GM21825 (cell line): ENCODE results near the gene RABEP1.
"Not testable (repeated sequence)": the region's sequence is repeated elsewhere in the genome, so short reads cannot be mapped to it uniquely, and the experiment has no call there.

Experiments used
- ATAC-seq: cut with Tn5 transposase; IDR thresholded peaks from one replicate; pipeline ENCODE4 v1.9.1; 2021; ENCODE audit warnings: mild to moderate bottlenecking, moderate library complexity; ENCODE audit not compliant: unreplicated experiment

Gene RABEP1, protein sequence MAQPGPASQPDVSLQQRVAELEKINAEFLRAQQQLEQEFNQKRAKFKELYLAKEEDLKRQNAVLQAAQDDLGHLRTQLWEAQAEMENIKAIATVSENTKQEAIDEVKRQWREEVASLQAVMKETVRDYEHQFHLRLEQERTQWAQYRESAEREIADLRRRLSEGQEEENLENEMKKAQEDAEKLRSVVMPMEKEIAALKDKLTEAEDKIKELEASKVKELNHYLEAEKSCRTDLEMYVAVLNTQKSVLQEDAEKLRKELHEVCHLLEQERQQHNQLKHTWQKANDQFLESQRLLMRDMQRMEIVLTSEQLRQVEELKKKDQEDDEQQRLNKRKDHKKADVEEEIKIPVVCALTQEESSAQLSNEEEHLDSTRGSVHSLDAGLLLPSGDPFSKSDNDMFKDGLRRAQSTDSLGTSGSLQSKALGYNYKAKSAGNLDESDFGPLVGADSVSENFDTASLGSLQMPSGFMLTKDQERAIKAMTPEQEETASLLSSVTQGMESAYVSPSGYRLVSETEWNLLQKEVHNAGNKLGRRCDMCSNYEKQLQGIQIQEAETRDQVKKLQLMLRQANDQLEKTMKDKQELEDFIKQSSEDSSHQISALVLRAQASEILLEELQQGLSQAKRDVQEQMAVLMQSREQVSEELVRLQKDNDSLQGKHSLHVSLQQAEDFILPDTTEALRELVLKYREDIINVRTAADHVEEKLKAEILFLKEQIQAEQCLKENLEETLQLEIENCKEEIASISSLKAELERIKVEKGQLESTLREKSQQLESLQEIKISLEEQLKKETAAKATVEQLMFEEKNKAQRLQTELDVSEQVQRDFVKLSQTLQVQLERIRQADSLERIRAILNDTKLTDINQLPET

DNA sequence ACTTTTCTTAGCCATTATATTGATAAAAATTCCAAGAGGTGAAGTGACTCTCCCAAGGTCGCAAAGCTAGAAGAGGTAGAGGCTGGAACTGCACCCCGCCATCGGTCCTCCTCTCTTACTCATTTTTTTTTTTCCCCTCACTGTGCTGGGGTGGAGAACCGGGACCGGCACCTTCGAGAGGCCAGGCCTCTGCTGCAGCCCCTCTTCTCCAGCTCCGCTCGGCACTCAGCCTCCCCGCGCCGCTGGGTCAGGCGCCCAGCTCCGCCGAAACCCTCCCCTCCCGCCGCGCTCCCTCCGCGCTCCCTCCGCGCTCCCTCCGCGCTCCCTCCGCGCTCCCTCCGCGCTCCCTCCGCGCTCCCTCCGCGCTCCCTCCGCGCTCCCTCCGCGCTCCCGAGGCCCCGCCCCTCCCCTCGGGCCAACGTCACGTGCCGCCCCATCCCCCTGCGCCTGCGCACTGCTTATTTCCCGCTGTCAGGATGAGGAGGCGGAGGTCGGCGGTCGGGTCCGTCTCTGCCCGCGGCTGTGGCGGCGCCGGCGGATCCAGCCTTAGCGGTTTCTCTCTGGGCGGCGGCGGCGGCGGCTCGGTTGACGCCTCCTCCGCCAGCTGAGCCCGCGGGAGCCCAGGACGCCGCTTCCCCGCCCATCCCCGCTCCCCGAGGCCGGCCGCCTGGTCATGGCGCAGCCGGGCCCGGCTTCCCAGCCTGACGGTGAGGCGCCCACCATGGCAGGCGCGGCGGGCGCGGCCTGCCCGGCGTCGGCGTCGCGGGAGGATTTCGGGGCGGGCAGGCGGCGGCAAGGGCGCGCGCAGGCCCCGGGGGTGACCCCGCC lies at the start of gene RABEP1:
RABEP1 (plus strand) TSS at position 471 of the 828 bp plus-strand sequence; CDS start at position 674, 203 bp downstream.
- ATAC-seq = peak; percentile 71

DNA sequence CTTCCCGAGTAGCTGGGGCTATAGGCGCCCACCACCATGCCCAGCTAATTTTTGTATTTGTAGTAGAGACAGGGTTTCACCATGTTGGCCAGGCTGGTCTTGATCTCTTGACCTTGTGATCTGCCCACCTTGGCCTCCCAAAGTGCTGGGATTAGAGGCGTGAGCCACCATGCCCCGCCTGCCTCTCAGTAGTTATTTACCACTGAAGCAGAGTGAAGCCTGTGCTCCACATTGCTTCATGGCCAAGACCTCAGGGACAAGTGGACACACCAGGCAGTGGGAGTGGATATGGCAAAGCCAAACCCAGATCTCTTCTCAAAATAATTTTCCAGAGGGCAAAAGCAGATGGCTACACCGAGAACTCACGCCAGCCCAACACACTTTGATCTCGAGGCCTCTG lies 48.6 kb upstream of the RABEP1 start:
- ATAC-seq = not testable (repeated sequence)

- peak; percentile 50 for ATAC-seq
Measured at GRCh38 chr17:5234645-5235576, 47.2 kb upstream of the RABEP1 start, which contains the start of gene SCIMP. Gene SCIMP (minus strand): TSS chr17:5234860. CDS start chr17:5234755, 105 bp downstream.

DNA sequence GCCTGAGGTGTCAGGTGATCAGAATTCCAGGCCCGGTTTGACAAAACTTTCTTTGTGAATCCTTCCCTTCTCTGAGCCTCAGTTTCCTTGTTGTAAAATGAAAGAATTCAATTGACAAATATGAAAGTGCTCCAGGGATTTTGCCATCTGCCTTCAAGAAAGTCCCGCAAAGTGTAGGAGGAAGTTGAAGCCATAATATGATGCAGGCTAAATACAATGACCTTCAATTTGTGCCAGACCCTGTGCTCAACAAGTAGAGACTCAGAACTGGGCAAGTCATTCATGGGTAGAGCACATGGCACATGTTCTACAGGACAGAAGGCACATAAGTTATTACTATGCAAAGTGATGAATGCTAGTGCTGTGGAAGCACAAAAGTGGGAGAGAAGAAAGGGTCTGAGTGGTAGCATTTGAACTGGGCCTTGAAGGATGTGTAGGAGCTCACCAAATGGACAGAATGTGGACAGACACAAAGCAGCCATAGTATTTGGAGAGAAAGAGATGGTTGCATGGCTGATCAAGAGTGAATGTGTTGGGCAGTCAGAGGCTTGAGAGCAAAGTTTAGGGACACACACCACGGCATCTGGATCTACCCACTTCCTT lies 45.0 kb upstream of the RABEP1 start:
- ATAC-seq = no peak

GRCh38 chr17:5237541-5238016 lies 44.5 kb upstream of the RABEP1 start:
- no peak for ATAC-seq

DNA sequence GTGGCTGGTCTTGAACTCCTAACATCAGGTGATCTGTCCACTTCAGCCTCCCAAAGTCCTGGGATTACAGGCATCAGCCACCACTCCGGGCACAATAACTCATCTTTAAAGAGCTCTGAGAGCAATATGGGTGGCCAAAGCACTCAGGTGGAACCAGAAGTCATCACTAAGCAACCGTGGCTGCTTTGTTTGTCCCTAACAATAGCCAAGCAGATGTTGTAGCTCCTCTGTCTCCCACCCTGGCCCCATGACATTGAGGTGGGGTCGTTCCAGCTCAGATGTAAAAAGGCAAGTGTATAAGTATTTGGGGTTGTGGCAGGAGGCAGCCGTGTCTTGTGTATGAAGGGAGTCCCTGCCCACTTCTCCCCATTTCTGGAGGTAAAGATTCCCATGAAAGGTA lies 43.8 kb upstream of the RABEP1 start:
- ATAC-seq = no peak

DNA sequence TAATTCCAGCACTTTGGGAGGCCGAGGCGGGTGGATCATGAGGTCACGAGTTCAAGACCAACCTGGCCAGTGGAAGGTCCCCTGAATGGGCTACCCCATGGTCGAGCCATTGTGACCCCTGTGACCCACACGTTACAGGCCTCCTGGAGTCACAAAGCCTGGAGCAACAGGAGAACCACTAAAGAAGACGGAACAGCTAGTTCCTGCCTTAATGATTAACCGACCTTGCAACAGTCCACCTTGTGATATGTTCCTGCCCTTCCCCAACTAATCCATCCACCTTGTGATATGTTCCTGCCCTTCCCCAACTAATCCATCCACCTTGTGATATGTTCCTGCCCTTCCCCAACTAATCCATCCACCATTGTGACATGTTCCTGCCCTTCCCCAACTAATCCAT lies 42.3 kb upstream of the RABEP1 start:
- ATAC-seq = not testable (repeated sequence)

- peak; percentile 38 for ATAC-seq
Measured at GRCh38 chr17:5241861-5242671, 40.0 kb upstream of the RABEP1 start.

- ATAC-seq = no peak
Measured at GRCh38 chr17:5247621-5248020, 34.5 kb upstream of the RABEP1 start.

- no peak for ATAC-seq
Measured at GRCh38 chr17:5248821-5249479, 33.1 kb upstream of the RABEP1 start.

DNA sequence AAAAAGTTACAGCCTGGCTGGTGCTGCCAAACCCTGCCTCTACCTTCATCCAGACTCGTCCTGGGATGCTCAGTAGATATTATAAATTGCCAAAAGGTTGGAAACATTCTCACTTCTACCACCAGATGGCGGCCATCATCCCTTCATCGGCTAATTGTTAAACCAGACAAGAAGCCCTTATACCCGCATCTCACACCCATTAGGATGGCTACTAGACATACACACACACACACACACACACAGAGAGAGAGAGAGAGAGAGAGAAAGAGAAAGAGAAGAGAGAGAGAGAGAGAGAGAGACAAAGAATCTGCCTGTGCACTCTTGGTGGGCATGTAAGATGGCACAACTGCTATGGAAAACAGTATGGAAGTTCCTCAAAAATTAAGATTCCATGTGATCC lies 32.5 kb upstream of the RABEP1 start:
- no peak for ATAC-seq

- ATAC-seq = no peak
Measured at GRCh38 chr17:5254414-5254813, 27.7 kb upstream of the RABEP1 start.

DNA sequence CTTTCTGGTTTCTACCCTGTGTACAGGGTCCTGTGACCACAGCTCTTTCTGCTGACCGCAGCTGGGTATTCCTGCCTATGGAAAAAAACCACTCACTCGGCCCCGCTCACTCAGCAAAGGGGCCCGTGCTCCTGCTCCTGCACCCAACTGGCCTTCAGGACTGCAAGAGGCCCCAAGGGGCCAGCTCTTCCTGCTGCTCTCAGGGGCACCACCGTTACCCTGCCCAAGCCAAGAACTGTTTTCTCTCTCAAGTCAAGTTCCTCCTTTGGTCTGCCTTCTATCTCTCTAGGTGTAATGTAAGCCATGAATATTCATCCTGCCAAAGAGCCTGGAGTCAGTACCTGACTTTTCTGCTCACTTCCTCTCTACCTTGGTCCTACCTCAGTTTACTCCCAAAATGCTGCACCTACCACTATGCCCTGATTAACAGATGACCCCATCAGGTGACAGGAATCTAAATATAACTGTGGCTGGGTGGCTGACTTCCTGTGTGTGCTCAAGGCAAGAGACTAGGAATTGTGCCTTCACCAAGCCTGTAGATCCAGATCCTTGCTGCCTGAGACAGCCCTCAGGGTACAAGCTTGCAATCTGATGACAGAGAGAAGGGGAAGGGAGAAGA lies 27.1 kb upstream of the RABEP1 start:
- peak; percentile 56 for ATAC-seq

DNA sequence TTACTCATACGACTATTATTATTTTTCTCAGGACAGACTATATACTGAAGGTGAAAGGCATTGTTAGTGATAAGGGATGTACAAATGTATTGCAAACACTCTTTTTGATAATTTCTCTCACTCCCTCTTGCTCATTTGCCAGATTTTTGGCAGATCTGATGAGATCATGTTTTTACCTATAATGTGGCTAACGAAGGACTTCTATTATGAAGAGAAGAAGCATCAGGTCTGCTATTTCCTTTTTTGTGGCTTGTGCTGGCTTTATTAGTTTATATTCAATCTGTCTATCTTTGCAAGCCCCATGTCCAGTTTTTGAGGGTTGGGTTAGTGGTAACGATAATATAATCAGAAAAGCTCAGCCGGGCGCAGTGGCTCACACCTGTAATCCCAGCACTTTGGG lies 25.0 kb upstream of the RABEP1 start:
- ATAC-seq = no peak

- ATAC-seq = no peak
Measured at GRCh38 chr17:5260542-5260941, 21.5 kb upstream of the RABEP1 start.

DNA sequence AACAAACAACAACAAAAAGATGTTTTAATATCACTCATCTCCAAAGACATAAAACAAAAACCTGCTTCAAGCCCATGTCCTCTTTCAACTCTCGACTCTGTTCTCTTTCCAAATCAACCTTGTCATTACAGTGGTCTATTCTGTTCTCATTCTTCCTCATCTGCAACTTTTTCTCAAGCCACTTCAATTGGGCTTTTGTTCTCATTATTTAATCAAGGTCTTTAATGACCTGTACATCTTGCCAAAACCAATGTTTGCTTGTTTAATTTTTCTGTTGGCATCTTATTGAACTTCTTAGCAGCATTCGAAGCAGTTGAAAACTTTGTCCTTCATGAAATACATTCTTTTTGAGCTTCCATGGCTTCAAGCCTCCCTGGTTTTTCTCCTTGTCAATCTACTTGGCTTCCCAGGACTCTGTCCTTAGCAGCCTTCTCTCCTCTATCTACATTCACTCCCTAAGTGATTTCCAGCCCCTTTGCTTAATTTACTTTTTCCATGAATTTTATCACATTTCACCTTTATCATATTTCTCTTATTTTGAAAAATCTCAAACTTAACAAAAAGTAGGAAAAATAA lies 19.6 kb upstream of the RABEP1 start:
- ATAC-seq = no peak

- ATAC-seq = no peak
Measured at GRCh38 chr17:5263441-5263840, 18.6 kb upstream of the RABEP1 start.
